PC-3 (cell line): ENCODE measurements around the gene MICU1. TPM values are rescaled to one million over a fixed set of nuclear protein-coding genes. Genes with fewer than 3 reads are reported as not detected.

Experiments used
- ATAC-seq: fragments of 200-7000 bp; cut with Tn5 transposase; 2 replicates; pipeline ENCODE4 v1.9.1; 2020; ENCODE audit warnings: mild to moderate bottlenecking, moderate library complexity
- BruUV-seq: library from RNA; stranded (reverse); fragments of 400-500 nt; replicated peaks from 2 replicates; lab custom pipeline; 2021; lab: Mats Ljungman, UMichigan
- CTCF ChIA-PET: fragments of 300-600 bp; sonication (Branson Sonifier 250); formaldehyde crosslinking; loops from one replicate; lab custom pipeline; 2022; ENCODE audit warnings: antibody characterized with exemption; lab: Charles Lee
- POLR2A ChIA-PET: fragments of 300-600 bp; sonication (Branson Sonifier 250); formaldehyde crosslinking; loops from one replicate; lab custom pipeline; 2022; ENCODE audit warnings: antibody characterized with exemption; ENCODE audit not compliant: unreplicated experiment; lab: Charles Lee
- DNase-seq: peaks from one replicate; pipeline ENCODE4 v3.0.0-alpha.2; 2015
- H2AFZ ChIP-seq: fragments of 300-600 bp; sonication (generic); 2 replicates; pipeline ENCODE4 v1.6.0; 2016; ENCODE audit warnings: antibody characterized with exemption, low read length
- H3F3A ChIP-seq: fragments of 300-600 bp; sonication (generic); one replicate; pipeline ENCODE4 v1.6.0; 2017; ENCODE audit warnings: antibody characterized with exemption, low read length, control low read depth, mild to moderate bottlenecking; ENCODE audit not compliant: unreplicated experiment
- H3K27ac ChIP-seq: fragments of 300-600 bp; sonication (generic); 2 replicates; pipeline ENCODE4 v1.5.1; 2016; ENCODE audit warnings: mild to moderate bottlenecking, low read length
- H3K27me3 ChIP-seq: fragments of 300-600 bp; sonication (generic); 2 replicates; pipeline ENCODE4 v1.6.1; 2016; ENCODE audit warnings: low read length, mixed read lengths
- H3K36me3 ChIP-seq: fragments of 300-600 bp; sonication (generic); 2 replicates; pipeline ENCODE4 v1.6.1; 2016; ENCODE audit warnings: low read depth, mixed run types, low read length, mixed read lengths
- H3K4me1 ChIP-seq: fragments of 300-600 bp; sonication (generic); 2 replicates; pipeline ENCODE4 v1.5.1; 2016; ENCODE audit warnings: low read length; ENCODE audit not compliant: insufficient read depth
- H3K4me2 ChIP-seq: fragments of 300-600 bp; sonication (generic); 2 replicates; pipeline ENCODE4 v1.6.0; 2016; ENCODE audit warnings: low read length
- H3K4me3 ChIP-seq: fragments of 300-600 bp; sonication (generic); 2 replicates; pipeline ENCODE4 v1.5.1; 2016; ENCODE audit warnings: mild to moderate bottlenecking, low read length, mixed read lengths
- H3K79me2 ChIP-seq: fragments of 300-600 bp; sonication (generic); 2 replicates; pipeline ENCODE4 v1.6.1; 2017; ENCODE audit warnings: low read length, mixed read lengths
- H3K9ac ChIP-seq: fragments of 300-600 bp; sonication (generic); 2 replicates; pipeline ENCODE4 v1.6.0; 2016; ENCODE audit warnings: mild to moderate bottlenecking, low read length
- H3K9me2 ChIP-seq: fragments of 300-600 bp; sonication (generic); replicated peaks from 2 replicates; pipeline ENCODE4 v1.6.1; 2016; ENCODE audit warnings: mixed run types, low read length, mixed read lengths
- H3K9me3 ChIP-seq: fragments of 300-600 bp; sonication (generic); 2 replicates; pipeline ENCODE4 v1.6.1; 2016; ENCODE audit warnings: low read length, mixed read lengths
- H4K20me1 ChIP-seq: fragments of 300-600 bp; sonication (generic); 2 replicates; pipeline ENCODE4 v1.6.1; 2016; ENCODE audit warnings: low read length, mixed read lengths
- EZH2 ChIP-seq: fragments of 300-600 bp; sonication (generic); IDR thresholded peaks from one replicate; pipeline ENCODE4 v1.6.1; 2017; ENCODE audit warnings: antibody characterized with exemption, mild to moderate bottlenecking, low read length; ENCODE audit not compliant: unreplicated experiment
- EZH2phosphoT487 ChIP-seq: fragments of 300-600 bp; sonication (generic); IDR thresholded peaks from 2 replicates; pipeline ENCODE4 v1.6.1; 2018; ENCODE audit warnings: mild to moderate bottlenecking, antibody characterized with exemption, low read length, borderline replicate concordance
- intact Hi-C: fragments of 100-400 bp; cut with micrococcal nuclease; formaldehyde crosslinking; loops from 2 replicates; pipeline ENCODE4 v1.9.0; 2023
- total RNA-seq: library from RNA; depleted of rRNA; stranded (reverse); fragments of >200 nt; gene quantifications from 2 replicates; pipeline ENCODE4 v1.2.3, GENCODE V29; 2014
- TF ChIP-seq, protein P1 (sequence below): fragments of 300-600 bp; sonication (generic); conservative IDR thresholded peaks from 2 replicates; pipeline ENCODE4 v1.5.1; 2017; ENCODE audit warnings: antibody characterized with exemption, low read depth, mild to moderate bottlenecking, low read length

Gene MICU1
- total RNA-seq, 1 experiment from 2014 or later, result 19.8 TPM

DNA sequence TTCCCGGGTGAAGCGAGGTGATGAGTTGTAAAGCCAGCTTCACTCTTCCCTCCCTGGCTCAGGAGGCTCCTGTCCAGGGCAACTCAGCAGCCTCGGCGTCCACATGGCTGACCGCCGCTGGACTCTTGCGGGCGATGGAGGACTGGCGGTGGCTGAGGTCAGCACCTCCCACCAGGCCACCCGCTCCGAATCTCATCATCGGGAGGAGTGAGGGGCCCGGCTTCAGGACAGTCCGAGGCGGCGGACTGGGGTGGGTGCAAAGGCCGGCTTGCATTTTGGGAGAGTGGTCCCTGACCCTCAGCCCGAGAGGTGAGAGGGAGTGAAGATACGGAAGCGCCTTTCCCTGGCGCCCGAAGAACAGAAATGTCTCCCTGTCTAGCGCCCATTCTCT lies 271.9 kb downstream of the MICU1 start:
- peak overlapping the region; percentile 84 for H3K27ac ChIP-seq
- H3K36me3 ChIP-seq, result no peaks in the 10 kb centered on the region
- H3K9me2 ChIP-seq, result no peaks in the 10 kb centered on the region
- peak overlapping the region; percentile 86 for H3K4me3 ChIP-seq
- peak overlapping the region; percentile 93 for H3K9ac ChIP-seq
- POLR2A ChIA-PET, result no interaction called here
- BruUV-seq, result TSS peak; percentile 52
- DNase-seq (no peak), ATAC-seq (peak; percentile 18; the same call in 1 of the 2 replicates)
- no peaks in the 10 kb centered on the region for H3F3A ChIP-seq
- no peaks in the 10 kb centered on the region for H3K27me3 ChIP-seq
- CTCF ChIA-PET, result no interaction called here
- no peaks in the 10 kb centered on the region for H4K20me1 ChIP-seq
- peak overlapping the region; percentile 90 for H3K4me2 ChIP-seq
- H3K4me1 ChIP-seq, result peaks cover 9% of the 10 kb centered on the region
- peak overlapping the region; percentile 85 for H2AFZ ChIP-seq
- TF ChIP-seq, protein P1, sequence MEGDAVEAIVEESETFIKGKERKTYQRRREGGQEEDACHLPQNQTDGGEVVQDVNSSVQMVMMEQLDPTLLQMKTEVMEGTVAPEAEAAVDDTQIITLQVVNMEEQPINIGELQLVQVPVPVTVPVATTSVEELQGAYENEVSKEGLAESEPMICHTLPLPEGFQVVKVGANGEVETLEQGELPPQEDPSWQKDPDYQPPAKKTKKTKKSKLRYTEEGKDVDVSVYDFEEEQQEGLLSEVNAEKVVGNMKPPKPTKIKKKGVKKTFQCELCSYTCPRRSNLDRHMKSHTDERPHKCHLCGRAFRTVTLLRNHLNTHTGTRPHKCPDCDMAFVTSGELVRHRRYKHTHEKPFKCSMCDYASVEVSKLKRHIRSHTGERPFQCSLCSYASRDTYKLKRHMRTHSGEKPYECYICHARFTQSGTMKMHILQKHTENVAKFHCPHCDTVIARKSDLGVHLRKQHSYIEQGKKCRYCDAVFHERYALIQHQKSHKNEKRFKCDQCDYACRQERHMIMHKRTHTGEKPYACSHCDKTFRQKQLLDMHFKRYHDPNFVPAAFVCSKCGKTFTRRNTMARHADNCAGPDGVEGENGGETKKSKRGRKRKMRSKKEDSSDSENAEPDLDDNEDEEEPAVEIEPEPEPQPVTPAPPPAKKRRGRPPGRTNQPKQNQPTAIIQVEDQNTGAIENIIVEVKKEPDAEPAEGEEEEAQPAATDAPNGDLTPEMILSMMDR, result no peak
- TF ChIP-seq EZH2phosphoT487 (no peak), EZH2 (no peak)
- H3K79me2 ChIP-seq, result peaks cover 37% of the 10 kb centered on the region
- intact Hi-C loops, result no loop called here
- no peaks in the 10 kb centered on the region for H3K9me3 ChIP-seq

DNA sequence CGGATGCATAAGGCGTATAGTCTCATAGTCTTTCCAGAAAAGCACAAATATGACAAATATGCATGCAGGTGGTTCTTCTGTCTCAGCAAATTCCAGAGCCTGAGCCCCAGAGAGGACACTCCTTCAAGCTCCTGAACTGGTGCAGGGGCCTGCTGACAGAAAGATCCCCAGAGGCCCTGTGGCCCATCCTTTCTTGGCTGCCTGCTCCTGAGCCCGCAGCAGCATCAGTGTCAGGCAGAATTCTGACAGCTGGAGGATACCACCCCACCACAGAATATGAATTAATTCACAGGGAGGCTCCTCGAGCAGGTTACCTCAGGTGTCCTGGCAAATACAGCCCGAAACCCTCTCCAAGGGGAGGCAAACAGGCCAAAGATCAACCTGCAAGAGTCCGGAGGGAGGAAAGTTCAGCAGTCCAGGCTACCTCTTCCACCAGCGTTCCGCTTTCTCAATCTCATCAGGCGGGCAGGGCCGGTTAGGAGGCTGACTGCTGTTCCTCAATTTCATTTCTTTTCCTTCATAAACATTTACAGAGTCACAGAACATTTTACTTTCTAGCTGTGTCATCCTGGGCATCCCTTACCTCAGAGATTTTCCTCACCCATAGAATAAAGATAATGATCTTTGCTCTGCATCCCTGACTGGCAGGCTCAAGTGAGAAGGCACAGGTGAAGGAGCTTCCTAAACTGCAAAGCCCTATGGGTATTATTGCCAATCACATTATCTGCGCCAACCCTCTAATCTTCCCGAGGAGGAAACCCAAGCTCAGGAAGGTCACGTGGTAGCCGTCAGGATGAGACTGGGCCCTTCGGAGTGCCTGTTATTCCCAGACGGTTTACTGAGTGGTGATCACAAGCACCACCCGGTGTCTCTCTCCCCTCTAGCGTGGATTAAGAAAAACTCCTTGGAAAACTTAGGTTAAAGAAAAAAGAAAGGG lies 272.6 kb downstream of the MICU1 start:
- H3F3A ChIP-seq, result no peaks in the 10 kb centered on the region
- peak overlapping the region; percentile 84; the same call in 1 of the 2 replicates for H3K27ac ChIP-seq
- peaks cover 9% of the 10 kb centered on the region for H3K4me1 ChIP-seq
- no peaks in the 10 kb centered on the region for H4K20me1 ChIP-seq
- H3K9me3 ChIP-seq, result no peaks in the 10 kb centered on the region
- peak overlapping the region; percentile 90 for H3K4me2 ChIP-seq
- ChIA-PET CTCF (no interaction called here), POLR2A (interaction anchor here (0.6 kb wide), 1 partner anchor 174 kb away, joined by 5 read pairs; no protein-coding TSS in a partner anchor)
- intact Hi-C loops, result no loop called here
- H3K4me3 ChIP-seq, result peak overlapping the region; percentile 86
- H3K79me2 ChIP-seq, result peaks cover 37% of the 10 kb centered on the region
- ATAC-seq (peak; percentile 3; the same call in 1 of the 2 replicates), DNase-seq (peak; percentile 25)
- H3K27me3 ChIP-seq, result no peaks in the 10 kb centered on the region
- no TSS peak for BruUV-seq
- H3K36me3 ChIP-seq, result no peaks in the 10 kb centered on the region
- TF ChIP-seq EZH2, result no peak
- TF ChIP-seq, protein P1, result no peak
- TF ChIP-seq EZH2phosphoT487, result no peak
- no peaks in the 10 kb centered on the region for H3K9me2 ChIP-seq
- peak overlapping the region; percentile 93 for H3K9ac ChIP-seq
- H2AFZ ChIP-seq, result peak overlapping the region; percentile 85
